ENCODE data around the gene HDAC8.
A peak's percentile ranks its signal among the peaks of the same experiment; 100 is the strongest.
"Not testable (repeated sequence)": the region's sequence is repeated elsewhere in the genome, so short reads cannot be mapped to it uniquely, and the experiment has no call there.

Gene HDAC8

DNA sequence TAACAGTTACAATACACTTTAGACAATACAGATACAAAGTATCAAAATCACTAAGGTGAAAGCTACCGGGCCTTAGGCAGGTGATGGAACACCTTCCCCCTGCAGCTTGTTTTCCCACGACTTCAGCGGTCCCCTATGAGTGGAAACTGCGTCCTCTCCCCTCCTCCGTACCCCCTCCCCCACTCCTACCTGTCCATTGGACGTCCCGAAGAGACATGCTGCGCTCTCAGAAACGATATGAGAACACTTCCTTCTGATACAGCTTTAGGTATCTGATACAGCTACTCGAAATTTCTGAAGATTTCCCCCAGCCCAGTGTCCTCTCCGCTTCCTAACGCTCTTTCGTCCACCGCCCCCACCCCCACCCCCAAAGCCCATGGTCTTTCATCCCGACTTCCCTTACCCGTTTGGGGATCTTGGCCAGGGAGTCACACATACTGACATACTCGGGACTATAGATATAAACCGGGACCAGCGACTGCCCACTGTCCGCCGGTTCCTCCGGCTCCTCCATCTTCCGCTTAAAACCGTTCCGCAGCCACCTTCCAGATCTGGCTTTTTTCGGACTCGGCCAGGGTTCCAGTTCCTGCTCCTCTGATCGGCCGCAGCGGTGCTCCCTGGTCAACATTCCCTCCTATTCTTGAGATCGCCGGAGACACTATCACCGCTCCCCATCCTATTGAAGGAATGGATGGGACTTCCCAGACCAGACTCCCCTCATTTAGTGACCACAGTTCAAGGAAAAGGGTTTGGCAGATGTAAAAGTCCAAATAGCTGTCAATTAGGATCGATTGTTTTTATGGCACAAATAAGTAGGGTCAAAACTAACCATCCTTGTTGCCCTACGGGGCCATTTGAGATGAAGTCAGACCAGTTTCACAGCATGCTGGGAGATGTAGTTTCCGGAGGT is at the start of gene HDAC8:
Gene HDAC8, minus strand, starts transcription at position 596 of the 910 bp plus-strand sequence. Its CDS starts 82 bp downstream, at position 514.
- peak; percentile 98 for DNase-seq

DNA sequence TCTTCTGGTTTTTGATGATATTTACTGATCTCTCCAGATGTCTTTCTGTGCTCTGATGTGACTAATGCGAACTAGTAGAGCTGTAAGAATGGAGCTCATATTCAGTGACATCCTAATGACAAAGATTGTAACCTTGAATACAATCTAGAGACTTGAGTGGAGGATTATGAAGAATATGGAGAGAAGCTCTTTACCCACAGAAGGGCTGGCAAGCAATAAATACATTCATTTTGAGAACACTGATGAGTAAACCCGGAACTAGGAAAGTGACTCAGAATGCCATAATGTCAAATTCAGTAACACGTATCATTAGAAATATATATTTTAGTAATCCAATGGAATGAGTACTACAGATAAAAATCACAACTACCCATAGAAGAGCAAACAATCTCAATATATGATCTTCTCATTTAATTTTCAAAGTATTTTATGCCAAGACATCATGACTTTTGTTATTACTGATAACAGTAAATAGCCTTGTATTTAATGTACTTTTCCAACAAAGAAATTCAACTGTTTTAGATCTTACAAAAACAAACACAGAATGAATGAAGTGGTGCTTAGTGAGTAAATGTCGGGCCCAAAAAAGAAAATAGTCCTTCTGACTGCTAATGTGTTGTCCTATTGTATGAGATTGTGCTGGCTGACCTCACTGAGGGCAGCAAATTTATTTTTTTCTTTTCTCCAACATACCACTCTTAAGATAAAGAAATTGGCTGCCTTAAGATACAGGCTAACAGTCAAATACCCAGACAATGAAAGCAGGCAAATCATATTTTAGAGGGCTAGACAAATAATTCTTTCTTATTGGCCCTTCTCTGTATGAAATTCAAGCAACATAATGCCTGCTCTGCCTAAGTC is 49.2 kb upstream of the HDAC8 start:
- DNase-seq, result no peak

DNA sequence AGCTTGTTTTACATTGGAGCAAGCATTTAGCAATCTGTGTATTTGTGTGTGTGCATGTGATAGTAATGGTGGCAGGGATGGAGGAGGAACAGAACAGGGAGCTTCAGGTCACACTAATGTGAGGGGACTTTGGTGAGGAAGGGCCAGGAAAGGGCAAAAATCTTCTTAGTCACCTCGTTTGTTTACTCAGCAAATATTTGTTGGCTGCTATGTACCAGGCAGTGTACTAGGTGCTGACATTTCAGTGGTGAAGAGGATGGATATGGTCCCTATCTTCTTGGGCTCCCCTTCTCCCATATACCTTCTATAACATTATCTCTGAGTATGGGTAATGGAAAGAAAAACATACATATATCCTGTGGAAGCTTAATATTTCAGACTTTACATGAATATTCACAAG is 48.5 kb upstream of the HDAC8 start:
- DNase-seq, result no peak

DNA sequence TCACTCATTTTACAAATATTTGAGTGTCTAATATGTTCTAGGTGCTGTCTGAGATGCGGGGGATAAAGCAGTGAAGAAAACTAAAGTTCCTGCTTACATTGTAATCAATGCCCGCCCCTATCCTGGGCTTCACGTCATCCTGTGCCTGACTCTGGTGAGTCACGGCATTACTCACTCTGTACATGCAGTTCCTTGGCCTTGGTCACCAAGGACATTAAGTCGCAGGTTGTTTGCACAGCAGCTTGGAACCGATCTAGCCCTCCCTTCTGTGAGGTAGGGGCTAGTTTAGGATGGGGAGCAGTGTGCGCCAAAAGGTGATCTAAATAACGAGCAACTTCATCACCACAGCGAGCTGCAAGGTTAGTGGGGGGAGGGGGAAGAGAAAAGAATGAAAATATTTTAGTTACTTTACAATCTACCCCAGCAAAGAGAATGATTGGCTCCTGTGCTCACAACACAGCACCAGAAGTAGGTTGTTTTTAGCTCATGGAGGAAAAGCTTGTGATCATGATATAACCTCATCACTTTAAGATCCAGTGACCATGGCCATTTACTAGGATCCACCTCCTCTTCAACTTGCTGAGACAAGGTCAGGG is 48.0 kb upstream of the HDAC8 start:
- no peak for DNase-seq

DNA sequence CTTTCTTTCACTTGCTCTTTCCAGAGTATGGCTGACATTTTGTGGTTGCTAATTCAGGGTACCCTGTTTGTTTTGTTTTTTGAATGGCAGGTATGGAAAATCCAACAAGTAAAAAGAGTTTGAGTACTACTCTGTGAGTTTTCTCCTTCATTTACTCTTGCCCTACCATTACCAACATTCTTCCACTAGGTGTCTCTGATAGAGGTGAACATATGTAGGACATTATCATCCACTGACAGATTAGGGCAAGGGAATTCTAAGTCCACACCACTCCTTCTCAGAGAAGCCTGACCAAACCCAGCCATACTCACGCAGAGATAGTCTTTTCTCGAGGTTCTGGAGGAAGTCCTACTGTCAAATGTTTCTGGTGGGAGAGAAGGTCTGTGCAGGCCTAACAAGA is 36.7 kb upstream of the HDAC8 start:
- no peak for DNase-seq

DNA sequence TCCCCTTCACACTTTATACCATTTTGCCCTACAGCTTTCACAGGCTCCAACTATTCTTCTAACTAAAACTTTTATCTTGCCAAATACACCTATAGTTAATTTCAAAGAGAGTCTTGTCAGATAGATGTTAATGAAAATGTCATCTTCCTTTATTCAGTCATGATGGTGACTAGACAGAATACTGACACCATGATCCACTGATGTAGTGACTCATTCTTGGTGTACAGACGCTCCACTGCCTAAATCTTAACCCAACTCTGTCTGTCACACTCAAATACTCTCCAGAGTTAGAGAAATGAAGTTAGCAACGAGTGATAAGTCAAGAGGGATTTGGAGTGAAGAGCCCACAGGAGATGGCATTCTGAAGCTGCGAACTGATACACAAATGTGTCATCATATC is 32.1 kb upstream of the HDAC8 start:
- no peak for DNase-seq

DNA sequence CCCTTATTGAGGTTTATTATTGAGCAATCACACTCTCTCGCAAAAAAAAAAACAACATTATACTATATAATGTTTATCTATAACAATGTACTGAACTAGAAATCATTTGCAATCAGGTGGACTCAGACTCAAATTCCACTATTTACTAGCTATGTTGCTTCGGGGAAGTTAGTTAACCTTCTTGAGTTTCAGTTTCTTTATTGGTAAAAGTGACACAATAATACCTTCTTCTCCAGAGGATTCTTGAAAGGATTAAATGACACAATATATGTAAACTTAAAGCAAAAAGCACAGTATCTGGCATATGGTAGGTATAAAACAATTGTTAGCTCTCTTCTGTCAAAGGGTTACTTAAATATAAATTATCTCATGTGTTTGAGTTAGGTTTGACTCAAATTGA is 31.5 kb upstream of the HDAC8 start:
- no peak for DNase-seq

DNA sequence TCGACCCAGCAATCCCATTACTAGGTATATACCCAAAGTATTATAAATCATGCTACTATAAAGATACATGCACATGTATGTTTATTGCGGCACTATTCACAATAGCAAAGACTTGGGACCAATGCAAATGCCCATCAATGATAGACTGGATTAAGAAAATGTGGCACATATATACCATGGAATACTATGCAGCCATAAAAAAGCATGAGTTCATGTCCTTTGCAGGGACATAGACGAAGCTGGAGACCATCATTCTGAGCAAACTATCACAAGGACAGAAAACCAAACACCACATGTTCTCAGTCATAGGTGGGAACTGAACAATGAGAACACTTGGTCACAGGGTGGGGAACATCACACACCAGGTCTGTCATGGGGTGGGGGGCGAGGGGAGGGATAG is 18.4 kb upstream of the HDAC8 start:
- DNase-seq, result not testable (repeated sequence)

DNA sequence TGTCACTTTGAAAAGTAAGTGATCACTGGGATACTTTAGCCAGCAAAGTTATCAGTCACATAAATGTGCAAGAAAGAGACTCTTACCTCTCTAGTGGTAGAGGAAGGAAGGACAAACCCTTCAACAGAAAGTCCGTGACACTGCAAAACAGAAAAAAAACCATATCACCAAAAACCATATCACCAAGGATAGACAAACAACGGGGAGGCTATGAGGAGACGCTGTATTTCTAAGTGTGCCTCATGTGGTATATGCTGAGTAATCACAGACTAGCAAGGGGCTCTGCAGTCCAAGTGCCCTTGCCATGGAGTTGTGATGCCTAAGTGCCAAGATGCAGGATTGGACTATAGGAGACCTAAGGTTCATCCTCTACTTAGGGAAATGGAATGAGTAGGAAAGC is 11.5 kb upstream of the HDAC8 start:
- DNase-seq, result no peak

DNA sequence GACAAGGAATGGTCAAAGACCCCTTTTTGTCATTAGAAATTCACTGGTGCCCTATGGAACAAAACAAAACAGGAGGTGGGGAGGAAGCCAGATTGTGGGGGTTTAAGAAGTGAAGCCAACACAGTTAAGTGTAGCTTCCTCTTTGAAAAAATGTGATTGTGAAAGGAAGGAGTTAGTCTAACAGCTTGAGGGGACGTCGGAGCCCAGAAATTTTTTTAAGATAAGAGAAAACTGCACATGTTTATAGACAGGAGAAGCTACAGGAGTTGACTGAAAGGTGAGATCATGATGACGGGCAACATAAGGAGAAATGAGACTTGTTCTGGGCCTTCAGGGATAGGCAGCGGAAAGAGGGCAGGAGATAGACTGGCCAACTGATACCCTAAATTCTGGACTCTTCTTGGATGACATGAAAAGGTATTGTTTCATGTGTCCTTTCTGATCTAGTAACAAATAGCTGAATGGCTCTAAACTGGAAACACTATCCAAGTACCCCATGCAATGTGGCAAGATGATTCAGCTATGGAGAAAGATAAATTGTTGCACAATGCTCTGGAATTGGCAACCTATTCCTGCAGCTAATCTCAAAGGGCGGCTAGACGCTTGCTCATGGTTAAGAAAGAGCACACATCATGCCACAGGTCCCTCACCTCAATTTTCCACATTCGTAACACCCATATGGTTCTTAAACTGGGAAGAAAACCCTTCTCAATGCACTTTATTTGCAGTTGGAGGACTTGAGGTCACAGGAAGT is 3.7 kb upstream of the HDAC8 start:
- no peak for DNase-seq

DNA sequence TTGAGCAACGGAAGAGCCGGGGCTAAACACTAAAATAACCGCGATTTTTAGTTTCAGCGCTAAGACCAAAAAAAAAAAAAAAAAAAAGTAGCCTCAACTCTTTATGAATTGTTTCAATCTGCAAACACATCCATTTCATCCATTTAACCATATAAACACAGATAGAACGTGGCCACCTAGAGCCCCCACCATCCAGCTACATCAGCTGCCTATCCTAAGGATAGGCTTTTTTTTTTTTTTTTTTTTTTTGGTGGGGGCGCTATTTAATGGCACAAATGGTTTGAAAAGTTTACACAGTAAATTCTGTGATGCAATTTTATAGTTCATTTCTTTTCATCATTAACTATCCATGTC is 492 bp upstream of the HDAC8 start:
- DNase-seq, result no peak

DNA sequence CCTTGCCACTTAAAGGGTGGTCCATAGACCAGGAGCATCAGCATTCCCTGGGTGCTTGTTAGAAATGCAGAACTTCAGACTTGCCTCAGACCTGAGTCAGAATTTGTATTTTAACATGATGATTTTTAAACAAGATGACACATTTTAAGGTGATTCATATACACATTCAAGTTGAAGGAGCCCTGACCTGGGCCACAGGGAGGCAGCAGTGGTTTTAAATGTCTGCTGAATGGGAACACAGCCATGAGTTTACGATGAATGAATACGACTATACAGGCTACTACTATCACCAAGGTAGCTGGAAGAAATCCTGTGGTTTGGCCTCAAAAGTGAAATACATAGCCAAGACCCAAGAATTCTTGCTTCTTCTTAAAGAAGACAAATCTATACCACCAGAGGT is 2.9 kb downstream of the HDAC8 start:
- no peak for DNase-seq

DNA sequence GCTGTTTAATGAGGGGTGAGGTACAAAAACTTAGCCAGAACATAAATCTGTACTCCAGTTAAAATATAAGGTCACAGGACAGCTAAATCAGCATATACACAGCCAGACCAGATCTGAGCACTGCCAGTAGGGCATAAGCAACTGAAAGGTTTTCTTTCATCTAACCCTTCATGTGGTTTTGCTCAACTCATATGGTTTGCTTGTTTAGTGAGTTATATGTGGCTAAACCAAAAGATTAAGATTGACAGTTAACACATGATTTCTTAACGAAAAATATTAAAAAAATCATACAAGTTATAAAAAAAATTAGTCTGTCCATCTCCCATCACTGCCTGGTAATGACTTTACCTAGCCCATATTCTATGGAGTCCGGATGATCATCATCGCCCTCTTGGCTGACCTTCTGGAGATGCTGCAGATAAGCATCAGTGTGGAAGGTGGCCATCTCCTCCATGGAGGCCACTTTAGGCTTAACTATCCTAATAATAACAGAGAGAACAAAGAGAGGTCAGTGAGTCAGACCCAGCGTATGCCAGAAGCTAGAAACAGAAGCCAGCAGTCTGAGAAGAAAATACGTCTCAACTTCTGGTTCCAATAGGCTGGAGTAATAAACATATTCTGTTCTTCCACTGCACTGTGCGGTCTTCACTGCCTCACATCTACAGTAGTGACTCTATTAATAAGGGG is 4.1 kb downstream of the HDAC8 start:
- no peak for DNase-seq

DNA sequence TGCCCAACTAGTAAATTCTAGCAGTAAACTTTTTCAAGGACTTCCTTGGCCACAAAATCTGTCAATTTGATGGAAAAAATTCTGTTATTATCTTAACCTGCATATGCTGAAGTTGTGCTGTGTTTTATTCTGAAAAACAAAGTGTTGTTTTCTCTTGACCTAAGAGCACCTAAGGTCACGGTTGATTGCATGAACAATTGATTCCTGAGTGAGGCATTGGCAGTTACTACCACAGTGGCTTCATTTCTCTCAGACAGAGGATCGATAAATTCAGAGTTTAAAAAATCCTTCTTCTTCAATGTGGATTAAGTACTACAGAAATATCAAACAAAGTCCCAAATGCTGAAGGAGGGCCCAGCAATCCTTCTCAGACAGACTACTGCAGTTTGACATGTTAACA is 6.2 kb downstream of the HDAC8 start:
- DNase-seq, result no peak

DNA sequence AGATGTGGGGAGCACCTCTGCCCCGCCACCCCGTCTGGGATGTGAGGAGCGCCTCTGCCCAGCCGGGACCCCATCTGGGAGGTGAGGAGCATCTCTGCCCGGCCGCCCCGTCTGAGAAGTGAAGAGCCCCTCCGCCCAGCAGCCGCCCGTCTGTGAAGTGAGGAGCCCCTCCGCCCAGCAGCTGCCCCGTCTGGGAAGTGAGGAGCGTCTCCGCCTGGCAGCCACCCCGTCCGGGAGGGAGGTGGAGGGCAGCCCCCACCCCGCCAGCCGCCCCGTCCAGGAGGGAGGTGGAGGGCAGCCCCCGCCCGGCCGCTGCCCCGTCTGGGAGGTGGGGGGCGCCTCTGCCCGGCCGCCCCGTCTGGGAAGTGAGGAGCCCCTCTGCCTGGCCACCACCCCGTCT is 13.0 kb downstream of the HDAC8 start:
- not testable (repeated sequence) for DNase-seq

DNA sequence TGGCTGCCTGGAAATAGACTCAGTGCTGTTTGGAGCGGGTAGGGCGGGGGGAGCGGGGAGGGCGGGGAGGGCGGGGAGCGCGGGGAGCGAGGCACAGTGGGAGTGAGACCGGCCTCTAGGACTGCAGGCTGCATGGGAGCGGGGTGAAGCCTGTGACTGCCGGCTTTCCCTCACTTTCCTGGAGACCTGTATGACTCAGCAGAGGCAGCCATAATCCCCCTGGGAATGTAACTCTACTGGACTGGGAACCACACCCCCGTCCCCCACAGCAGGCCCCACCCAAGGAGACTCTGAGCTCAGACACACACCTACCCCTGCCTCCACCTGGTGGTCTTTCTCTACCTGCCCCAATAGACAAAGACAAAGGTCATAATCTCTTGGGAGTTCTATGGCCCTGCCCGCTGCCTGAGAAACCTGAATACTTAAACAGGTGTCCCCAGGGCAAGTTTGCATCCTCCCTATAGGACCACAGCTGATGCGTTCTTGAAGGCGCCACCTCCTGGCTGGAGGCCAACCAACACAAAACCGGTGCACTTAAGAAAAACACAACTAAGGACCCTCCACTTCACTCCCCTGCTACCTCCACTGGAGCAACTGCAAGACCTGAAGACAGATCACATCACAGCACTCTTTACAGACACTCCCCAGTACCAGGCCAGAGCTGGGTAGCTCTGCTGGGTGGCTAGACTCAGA is 18.0 kb downstream of the HDAC8 start:
- no peak for DNase-seq

DNA sequence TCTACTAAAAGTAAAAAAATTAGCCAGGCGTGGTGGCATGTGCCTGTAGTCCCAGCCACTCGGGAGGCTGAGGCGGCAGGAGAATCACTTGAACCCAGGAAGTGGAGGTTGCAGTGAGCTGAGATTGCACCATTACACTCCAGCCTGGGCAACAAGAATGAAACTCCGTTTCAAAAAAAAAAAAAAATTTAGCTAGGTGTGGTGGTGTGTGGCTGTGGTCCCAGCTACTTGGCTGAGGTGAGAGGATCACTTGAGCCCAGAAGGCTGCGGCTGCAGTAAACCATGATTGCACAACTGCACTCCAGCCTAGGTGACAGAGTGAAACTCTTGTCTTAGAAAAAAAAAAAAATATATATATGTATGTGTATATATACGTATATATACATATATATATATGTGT is 20.2 kb downstream of the HDAC8 start:
- not testable (repeated sequence) for DNase-seq

DNA sequence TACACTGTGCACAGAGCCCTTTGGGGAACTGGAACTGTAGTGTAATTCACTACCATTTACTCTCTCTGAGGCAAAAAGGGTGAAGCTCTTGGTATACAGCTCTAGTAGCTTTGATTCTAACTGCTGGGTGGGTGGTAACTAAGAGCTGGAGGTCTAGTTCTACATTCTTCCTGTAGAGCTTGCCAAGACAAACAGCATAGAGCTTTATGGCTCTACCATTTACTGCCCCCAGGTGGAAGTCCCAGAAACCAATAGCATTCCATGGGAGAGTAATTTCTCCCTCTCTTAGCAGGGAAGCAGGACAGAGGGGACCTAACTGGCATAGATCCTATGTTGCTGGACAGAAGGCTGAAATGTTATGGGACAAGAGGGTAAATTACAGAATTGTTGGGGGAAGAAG is 26.7 kb downstream of the HDAC8 start:
- no peak for DNase-seq

DNA sequence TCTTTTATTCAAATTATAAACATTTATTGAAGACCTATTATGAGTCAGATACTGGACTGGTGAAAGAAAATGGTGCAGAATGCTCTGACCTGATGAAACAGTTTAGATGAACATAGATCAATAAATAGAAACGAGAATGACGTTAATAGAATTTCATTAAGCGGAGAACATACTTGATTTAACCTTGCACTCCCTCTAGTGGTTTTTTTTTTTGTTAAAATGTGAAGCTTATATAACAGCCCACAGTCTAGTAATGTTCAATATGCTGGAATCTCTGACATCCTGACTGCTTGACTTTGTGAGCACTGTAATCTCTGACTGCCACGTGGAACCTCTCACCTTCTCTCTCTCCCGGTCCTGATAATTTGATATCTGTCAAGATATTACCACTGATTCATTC is 32.3 kb downstream of the HDAC8 start:
- peak; percentile 27 for DNase-seq

DNA sequence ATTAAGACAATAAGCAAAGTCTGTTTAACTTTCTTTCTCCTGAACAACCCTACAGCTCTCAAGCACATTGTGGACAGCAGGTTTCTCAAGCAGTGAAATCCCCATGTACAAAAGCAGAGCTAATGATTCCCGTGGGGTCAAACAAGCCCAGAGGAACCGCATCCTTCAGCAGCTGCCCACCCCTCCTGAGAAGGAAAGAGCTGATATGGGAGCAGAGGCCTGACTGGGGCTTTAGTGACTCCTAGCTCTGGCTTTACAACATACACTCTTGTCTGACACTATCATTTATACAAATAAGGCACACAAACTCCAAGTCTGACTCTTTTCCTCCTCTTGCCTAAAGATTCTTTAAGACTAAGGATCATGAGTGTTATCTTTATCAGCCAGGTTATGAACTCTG is 32.8 kb downstream of the HDAC8 start:
- no peak for DNase-seq

DNA sequence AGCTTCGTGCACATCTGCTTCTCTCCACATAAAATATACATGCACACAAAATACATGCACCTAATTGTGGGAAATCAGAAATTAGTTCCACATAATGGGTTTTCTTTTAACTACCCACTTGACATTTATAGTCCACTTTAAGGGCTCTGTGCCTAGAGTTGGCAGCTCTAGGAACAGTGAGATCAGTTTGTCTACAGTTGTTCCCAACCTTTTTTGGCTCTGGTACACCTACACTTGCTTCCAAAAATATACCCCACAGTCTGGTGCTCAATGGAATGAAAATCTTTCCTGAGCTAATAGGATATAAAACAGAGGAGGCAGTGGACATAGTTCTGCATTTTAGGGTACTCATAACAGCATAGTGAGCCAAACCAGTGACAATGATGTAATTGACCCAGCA is 36.1 kb downstream of the HDAC8 start:
- no peak for DNase-seq

DNA sequence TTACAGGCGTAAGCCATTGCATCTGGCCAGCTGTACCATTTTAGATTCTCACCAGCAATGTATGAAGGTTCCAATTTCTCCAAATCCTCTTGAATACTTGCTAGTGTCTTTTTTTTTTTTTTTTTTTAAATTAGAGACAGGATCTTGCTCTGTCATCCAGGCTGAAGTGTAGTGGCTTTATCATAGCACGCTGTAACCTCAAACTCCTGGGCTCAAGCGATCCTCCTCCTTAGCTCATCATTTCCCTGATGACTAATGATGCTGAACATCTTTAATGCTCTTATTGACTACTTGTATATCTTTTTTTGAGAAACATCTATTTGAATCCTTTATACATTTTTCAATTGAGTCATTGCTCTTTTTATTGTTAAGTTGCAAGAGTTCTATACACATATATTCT is 40.3 kb downstream of the HDAC8 start:
- DNase-seq, result no peak

Measured in NCI-H2227 treated with DMSO at 0.1 percent for 48 hours (cell line).